HG03060 (cell line): ENCODE results near the gene MIEF2.

Source experiments
- ATAC-seq: cut with Tn5 transposase; IDR thresholded peaks from one replicate; pipeline ENCODE4 v1.9.1; 2021; ENCODE audit warnings: low read depth, moderate number of reproducible peaks; ENCODE audit not compliant: unreplicated experiment

The MIEF2 gene

DNA sequence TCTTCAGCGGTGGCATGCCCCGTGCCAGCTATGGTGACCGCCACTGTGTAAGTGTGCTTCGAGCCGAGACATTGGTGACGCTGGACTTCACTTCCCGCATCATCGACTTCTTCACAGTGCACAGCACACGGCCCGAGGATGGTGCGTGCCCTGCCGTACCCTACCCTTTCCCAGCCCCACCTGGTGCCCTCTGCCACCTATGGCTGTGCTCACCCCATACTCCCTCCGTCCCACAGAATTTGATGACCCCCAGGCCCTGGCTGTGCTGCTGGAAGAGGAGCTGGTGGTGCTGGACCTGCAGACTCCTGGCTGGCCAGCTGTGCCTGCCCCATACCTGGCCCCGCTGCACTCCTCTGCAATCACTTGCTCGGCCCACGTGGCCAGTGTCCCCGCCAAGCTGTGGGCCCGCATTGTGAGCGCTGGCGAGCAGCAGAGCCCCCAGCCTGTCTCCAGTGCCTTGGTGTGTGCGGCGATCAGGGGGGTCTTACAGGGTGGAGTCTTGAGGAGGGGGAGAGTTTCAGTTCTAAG is 25.5 kb upstream of the MIEF2 start:
- ATAC-seq: no peak

GRCh38 chr17:18235743-18236256 is 24.7 kb upstream of the MIEF2 start:
- ATAC-seq: no peak

GRCh38 chr17:18236494-18236893 is 24.0 kb upstream of the MIEF2 start:
- no peak for ATAC-seq

- no peak for ATAC-seq
Measured at GRCh38 chr17:18237461-18237860, 23.0 kb upstream of the MIEF2 start.

DNA sequence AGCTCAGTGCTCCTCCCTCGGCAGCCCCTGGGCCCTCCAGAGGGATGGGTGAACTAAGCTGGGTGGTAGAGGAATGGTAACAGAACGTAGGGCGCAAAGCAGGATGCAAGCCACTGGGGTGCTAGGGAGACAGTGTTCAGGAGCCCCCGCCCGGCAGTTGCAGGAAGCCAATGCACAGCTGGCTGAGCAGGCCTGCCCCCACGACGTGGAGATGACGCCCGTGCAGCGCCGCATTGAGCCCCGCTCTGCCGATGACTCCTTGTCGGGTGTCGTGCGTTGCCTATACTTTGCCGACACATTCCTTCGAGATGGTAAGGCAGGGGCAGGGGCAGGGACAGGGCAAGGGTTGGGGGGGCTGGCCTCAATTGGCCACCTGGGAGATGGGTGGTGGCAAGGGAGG is 22.2 kb upstream of the MIEF2 start:
- ATAC-seq: no peak

DNA sequence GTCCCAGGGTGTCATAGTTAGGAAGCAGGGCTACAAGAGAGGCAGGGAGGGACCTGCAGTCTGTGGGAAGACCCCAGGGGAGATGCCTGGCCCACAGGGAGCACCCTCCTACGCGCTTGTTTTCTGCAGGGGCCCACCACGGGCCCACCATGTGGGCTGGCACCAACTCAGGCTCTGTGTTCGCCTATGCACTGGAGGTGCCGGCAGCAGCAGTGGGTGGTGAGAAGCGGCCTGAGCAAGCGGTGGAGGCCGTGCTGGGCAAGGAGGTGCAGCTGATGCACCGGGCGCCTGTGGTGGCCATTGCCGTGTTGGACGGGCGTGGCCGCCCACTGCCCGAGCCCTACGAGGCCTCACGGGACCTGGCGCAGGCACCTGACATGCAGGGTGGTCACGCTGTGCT is 20.0 kb upstream of the MIEF2 start:
- no peak for ATAC-seq

- ATAC-seq: no peak
Measured at GRCh38 chr17:18241229-18241871, 19.1 kb upstream of the MIEF2 start.

DNA sequence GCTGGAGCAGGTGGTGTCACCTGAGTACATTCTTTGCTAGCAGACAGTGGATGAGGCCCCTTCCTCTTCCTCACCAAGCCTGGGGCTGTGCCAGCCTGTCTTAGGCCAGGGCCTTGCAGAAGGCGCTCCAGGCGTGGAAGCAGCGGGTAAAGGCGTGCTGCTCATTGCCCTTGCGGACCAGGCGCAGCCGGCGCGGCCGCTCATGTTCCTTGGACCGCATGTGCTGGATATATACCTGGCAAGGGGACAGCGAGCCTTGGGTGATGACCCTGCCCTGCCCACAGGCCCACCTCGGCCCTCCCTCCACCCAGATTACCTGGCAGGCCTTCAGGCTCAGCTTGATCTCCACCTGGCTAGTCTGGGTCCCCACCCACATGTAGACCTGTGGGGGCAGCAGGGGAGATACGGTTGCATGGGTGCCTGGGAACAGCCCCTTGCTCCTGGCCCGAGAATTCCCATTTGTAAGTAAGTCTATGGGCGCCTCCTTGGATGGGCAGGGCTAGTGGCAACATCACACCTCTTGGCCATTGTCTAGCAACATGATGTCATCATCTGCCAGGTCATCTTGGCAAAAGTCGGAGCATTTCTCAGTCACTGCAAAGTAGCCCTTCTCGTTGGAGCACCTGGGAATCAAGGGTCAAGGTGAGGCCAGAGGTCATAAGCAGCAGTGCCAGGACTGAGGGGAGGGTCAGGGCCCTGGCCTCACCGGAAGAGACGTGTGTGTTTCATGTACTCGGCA is 15.3 kb upstream of the MIEF2 start:
- no peak for ATAC-seq

- no peak for ATAC-seq
Measured at GRCh38 chr17:18246109-18246725, 14.2 kb upstream of the MIEF2 start.

DNA sequence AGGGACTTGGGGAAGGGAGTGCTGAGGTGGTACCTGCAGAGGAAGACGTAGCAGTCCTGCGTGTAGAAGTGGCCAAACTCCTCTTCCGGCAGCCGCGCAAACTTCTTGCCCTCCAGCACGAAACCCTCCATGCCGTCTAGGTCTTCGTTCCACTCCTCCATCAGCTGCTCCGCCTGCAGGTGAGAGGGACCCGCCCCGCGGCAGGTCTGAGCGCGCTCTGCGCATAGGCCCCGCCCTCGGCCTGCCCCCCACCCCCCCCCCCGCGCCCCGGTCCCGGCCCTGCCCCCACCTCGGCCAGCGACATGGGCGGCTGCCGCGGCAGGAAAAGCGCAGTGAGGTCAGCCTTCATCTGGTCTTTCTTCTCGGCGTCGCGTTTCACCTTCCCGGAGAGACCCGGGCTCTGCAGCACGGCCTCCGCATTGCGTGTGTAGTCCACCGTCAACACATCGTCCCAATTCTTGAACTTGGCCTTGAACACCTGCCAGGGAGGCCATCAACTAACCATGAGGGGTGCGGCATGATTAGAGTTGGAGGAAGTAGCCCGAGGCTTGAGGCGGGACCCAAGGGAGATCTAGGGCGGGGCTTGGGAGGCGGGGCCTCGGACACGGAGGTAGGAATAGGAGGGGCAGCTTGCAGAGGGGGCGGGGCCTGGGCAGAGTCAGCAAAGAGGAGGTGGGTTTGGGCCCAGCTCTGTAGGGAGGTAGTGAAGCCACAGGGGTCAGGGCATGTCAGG is 13.4 kb upstream of the MIEF2 start:
- no peak for ATAC-seq

DNA sequence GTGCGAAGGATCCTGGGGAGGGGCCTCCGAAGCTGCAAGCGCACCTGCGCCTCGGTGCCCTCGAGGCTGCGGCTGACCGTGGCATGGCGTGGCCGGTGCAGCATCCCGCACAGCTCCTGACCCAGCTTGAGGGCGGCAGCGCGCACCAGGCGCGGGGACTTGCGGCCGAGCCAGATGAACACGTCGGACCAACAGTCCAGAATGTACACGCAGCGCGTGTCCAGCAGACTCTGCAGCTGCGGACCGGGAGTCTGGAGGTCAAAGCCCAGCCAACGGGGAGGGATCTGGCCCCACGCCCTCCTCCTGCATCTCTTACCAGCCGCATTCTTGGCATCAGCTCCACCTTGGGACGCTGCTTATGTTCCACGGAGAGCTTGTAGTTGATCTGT is 12.9 kb upstream of the MIEF2 start:
- ATAC-seq: no peak

GRCh38 chr17:18248300-18248731 is 12.1 kb upstream of the MIEF2 start:
- no peak for ATAC-seq

- ATAC-seq: no peak
Measured at GRCh38 chr17:18248811-18249210, 11.7 kb upstream of the MIEF2 start.

DNA sequence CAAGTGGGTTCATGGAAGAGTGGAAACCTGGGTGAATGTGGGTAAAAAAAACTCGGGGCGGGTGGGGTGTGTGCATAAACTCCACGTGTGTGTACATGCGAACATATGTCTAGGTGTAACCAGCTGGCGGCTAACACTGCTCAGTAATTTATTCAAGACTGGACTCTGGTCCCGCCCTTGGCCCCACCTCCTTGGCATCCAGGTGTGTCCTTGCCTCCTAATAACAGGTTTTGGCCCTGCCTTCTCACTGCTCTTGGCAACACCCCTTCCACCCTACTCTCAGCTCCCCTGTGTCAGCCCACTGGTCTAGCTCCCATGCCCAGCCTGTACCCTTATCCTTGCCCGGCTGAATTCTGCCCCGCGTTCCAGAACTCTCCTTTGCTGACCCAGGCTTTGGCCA is 10.2 kb upstream of the MIEF2 start:
- no peak for ATAC-seq

DNA sequence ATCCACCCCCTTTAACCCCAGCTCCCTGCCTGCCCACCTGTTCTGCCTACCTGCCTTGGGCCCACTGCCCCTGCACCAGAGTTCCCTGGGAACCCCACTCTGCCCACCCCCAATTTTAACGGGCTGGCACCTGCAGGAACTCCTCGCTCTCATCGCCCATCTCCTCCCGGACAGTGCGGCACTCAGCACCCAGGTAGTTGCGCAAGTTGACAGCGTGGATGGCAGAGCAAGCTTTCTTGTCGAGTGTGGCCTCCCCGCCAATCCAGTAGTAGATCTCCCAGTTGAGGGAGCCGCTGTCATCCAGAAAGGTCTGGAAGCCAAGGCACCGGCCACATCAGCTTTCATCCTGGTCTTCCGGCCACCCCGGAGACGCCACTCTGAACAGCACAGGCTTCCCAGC is 9.8 kb upstream of the MIEF2 start:
- ATAC-seq: no peak

DNA sequence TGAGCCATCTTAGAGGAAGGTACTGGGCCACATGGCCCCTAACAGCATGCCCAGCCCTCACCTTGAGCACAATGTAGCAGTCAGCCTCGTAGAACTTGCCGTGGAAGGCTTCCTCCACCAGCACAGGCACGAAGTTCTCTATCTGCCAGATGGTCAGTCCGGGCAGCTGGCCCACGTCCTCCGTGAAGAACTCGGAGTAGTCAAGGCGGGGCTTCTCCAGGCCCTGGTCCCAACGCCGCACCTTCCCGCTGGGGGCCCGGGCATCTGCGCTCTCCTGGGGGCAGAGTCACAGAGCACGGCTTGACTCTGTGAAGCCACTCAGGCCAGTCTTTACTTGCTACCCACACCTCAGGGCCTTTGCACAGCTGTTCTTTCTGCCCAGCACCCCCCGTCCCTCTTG is 9.3 kb upstream of the MIEF2 start:
- ATAC-seq: no peak

DNA sequence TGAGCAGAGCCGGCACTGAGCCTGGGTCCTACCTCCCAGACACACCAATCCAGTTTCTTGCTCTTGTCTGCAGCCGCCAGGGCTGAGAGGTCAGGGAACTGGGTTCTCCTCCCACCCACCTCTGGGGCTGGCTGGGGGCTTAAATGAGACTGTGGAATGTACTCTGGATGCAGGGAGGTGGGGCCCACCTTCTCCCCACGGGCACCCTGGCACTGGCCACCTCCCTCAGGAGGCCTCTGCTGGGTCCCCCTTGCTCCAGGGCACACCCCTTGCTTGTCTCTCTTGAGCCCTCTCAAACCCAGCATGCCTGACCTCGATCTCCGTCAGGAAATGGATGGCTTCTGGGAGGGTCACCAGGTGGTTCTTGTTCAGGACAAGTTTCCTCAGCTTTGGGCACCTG is 8.3 kb upstream of the MIEF2 start:
- no peak for ATAC-seq

GRCh38 chr17:18253187-18253884 is 7.1 kb upstream of the MIEF2 start:
- no peak for ATAC-seq

- no peak for ATAC-seq
Measured at GRCh38 chr17:18253947-18254821, 6.3 kb upstream of the MIEF2 start.
